ENCODE results near the gene ISLR.

ISLR gene

GRCh38 chr15:74206801-74207281 lies 33.3 kb downstream of the ISLR start:
- no peak overlapping the region for H3K4me3 ChIP-seq (ENCODE audit: low read depth, low read length)
- no peak for DNase-seq (ENCODE audit: low read depth)
- TF ChIP-seq MYC (IDR thresholded peaks at IDR 0.05; ENCODE audit: low read depth, low read length) (no peak), CTCF (IDR thresholded peaks at IDR 0.05; ENCODE audit: low read depth, low read length) (no peak), POLR2A (IDR thresholded peaks at IDR 0.05; ENCODE audit: extremely low read depth, insufficient read length) (no peak), MAX (IDR thresholded peaks at IDR 0.05; ENCODE audit: low read depth, low read length) (no peak)

GRCh38 chr15:74207652-74208440 lies 34.3 kb downstream of the ISLR start:
- no peak for DNase-seq (ENCODE audit: low read depth)
- no peak overlapping the region for H3K4me3 ChIP-seq (ENCODE audit: low read depth, low read length)
- no peak for TF ChIP-seq CTCF (IDR thresholded peaks at IDR 0.05; ENCODE audit: low read depth, low read length)
- no peak for TF ChIP-seq MYC (IDR thresholded peaks at IDR 0.05; ENCODE audit: low read depth, low read length)
- TF ChIP-seq MAX (IDR thresholded peaks at IDR 0.05; ENCODE audit: low read depth, low read length): no peak
- TF ChIP-seq POLR2A (IDR thresholded peaks at IDR 0.05; ENCODE audit: extremely low read depth, insufficient read length): no peak

GRCh38 chr15:74208496-74208895 lies 35.0 kb downstream of the ISLR start:
- no peak for DNase-seq (ENCODE audit: low read depth)
- no peak overlapping the region for H3K4me3 ChIP-seq (ENCODE audit: low read depth, low read length)
- TF ChIP-seq MYC (IDR thresholded peaks at IDR 0.05; ENCODE audit: low read depth, low read length) (no peak), POLR2A (IDR thresholded peaks at IDR 0.05; ENCODE audit: extremely low read depth, insufficient read length) (no peak), CTCF (IDR thresholded peaks at IDR 0.05; ENCODE audit: low read depth, low read length) (no peak), MAX (IDR thresholded peaks at IDR 0.05; ENCODE audit: low read depth, low read length) (no peak)

GRCh38 chr15:74208901-74209559 lies 35.5 kb downstream of the ISLR start:
- TF ChIP-seq MYC (IDR thresholded peaks at IDR 0.05; ENCODE audit: low read depth, low read length) (no peak), CTCF (IDR thresholded peaks at IDR 0.05; ENCODE audit: low read depth, low read length) (no peak), MAX (IDR thresholded peaks at IDR 0.05; ENCODE audit: low read depth, low read length) (no peak), POLR2A (IDR thresholded peaks at IDR 0.05; ENCODE audit: extremely low read depth, insufficient read length) (no peak)
- DNase-seq (ENCODE audit: low read depth): no peak
- H3K4me3 ChIP-seq (ENCODE audit: low read depth, low read length): no peak overlapping the region

GRCh38 chr15:74209560-74209958 lies 36.0 kb downstream of the ISLR start:
- DNase-seq (ENCODE audit: low read depth): no peak
- TF ChIP-seq MYC (IDR thresholded peaks at IDR 0.05; ENCODE audit: low read depth, low read length) (no peak), CTCF (IDR thresholded peaks at IDR 0.05; ENCODE audit: low read depth, low read length) (no peak), POLR2A (IDR thresholded peaks at IDR 0.05; ENCODE audit: extremely low read depth, insufficient read length) (no peak), MAX (IDR thresholded peaks at IDR 0.05; ENCODE audit: low read depth, low read length) (no peak)
- H3K4me3 ChIP-seq (ENCODE audit: low read depth, low read length): no peak overlapping the region

All from NB4 (cell line).